ENCODE results near the gene ACSL1. TPM values are rescaled to one million over a fixed set of nuclear protein-coding genes. Genes with fewer than 3 reads are reported as not detected.
"Not testable (repeated sequence)": the region's sequence is repeated elsewhere in the genome, so short reads cannot be mapped to it uniquely, and the experiment has no call there.

ACSL1 gene
- total RNA-seq, 1 donor: 26.2 TPM

- DNase-seq (ENCODE audit: low read depth): no peak
- no peak overlapping the region for H3K4me3 ChIP-seq (ENCODE audit: low read depth, low read length)
- no peak for TF ChIP-seq CTCF (IDR thresholded peaks at IDR 0.05; ENCODE audit: insufficient read depth, low read length)
These were observed 34.9 kb downstream of the ACSL1 start for GRCh38 chr4:184790826-184791225.

- no peak overlapping the region for H3K4me3 ChIP-seq (ENCODE audit: low read depth, low read length)
- no peak for TF ChIP-seq CTCF (IDR thresholded peaks at IDR 0.05; ENCODE audit: insufficient read depth, low read length)
- no peak for DNase-seq (ENCODE audit: low read depth)
These were observed 37.8 kb downstream of the ACSL1 start for GRCh38 chr4:184787766-184788503.

GRCh38 chr4:184785813-184786212, 40.0 kb downstream of the ACSL1 start:
- no peak for TF ChIP-seq CTCF (IDR thresholded peaks at IDR 0.05; ENCODE audit: insufficient read depth, low read length)
- DNase-seq (ENCODE audit: low read depth): no peak
- no peak overlapping the region for H3K4me3 ChIP-seq (ENCODE audit: low read depth, low read length)

- no peak for TF ChIP-seq CTCF (IDR thresholded peaks at IDR 0.05; ENCODE audit: insufficient read depth, low read length)
- no peak overlapping the region for H3K4me3 ChIP-seq (ENCODE audit: low read depth, low read length)
- DNase-seq (ENCODE audit: low read depth): no peak
These were observed 41.0 kb downstream of the ACSL1 start for GRCh38 chr4:184784628-184785257.

GRCh38 chr4:184782731-184783373, 42.9 kb downstream of the ACSL1 start:
- DNase-seq (ENCODE audit: low read depth): no peak
- H3K4me3 ChIP-seq (ENCODE audit: low read depth, low read length): no peak overlapping the region
- TF ChIP-seq CTCF (IDR thresholded peaks at IDR 0.05; ENCODE audit: insufficient read depth, low read length): no peak

- H3K4me3 ChIP-seq (ENCODE audit: low read depth, low read length); DNase-seq (ENCODE audit: low read depth): not testable (repeated sequence)
These were observed 46.6 kb downstream of the ACSL1 start for GRCh38 chr4:184779160-184779559.

- TF ChIP-seq CTCF (IDR thresholded peaks at IDR 0.05; ENCODE audit: insufficient read depth, low read length): no peak
- no peak for DNase-seq (ENCODE audit: low read depth)
- H3K4me3 ChIP-seq (ENCODE audit: low read depth, low read length): no peak overlapping the region
These were observed 47.4 kb downstream of the ACSL1 start for GRCh38 chr4:184778325-184778724.

Data from fibroblast of the aortic adventitia (primary cell).